ENCODE data around the gene TCF7L2.

Gene TCF7L2

GRCh38 chr10:112917681-112918080 lies 32.4 kb upstream of the TCF7L2 start:
- no peaks in the 10 kb centered on the region for H3K27me3 Mint-ChIP-seq (ENCODE audit: low read depth)
- no peaks in the 10 kb centered on the region for H3K36me3 Mint-ChIP-seq (ENCODE audit: low read depth)
- TF ChIP-seq, protein P1, sequence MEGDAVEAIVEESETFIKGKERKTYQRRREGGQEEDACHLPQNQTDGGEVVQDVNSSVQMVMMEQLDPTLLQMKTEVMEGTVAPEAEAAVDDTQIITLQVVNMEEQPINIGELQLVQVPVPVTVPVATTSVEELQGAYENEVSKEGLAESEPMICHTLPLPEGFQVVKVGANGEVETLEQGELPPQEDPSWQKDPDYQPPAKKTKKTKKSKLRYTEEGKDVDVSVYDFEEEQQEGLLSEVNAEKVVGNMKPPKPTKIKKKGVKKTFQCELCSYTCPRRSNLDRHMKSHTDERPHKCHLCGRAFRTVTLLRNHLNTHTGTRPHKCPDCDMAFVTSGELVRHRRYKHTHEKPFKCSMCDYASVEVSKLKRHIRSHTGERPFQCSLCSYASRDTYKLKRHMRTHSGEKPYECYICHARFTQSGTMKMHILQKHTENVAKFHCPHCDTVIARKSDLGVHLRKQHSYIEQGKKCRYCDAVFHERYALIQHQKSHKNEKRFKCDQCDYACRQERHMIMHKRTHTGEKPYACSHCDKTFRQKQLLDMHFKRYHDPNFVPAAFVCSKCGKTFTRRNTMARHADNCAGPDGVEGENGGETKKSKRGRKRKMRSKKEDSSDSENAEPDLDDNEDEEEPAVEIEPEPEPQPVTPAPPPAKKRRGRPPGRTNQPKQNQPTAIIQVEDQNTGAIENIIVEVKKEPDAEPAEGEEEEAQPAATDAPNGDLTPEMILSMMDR (IDR thresholded peaks at IDR 0.05; ENCODE audit: unreplicated experiment in 3 of 3): no peak
- peaks cover 24% of the 10 kb centered on the region for H3K4me1 Mint-ChIP-seq
- H3K27ac Mint-ChIP-seq: peak overlapping the region; percentile 40 to 81 (median 79)
- no peak overlapping the region for H3K4me3 Mint-ChIP-seq
- no peaks in the 10 kb centered on the region for H3K9me3 Mint-ChIP-seq

- no peaks in the 10 kb centered on the region for H3K9me3 Mint-ChIP-seq
- H3K27ac Mint-ChIP-seq: peak overlapping the region; percentile 15 to 79 (median 40)
- TF ChIP-seq, protein P1 (IDR thresholded peaks at IDR 0.05; ENCODE audit: unreplicated experiment in 3 of 3): no peak
- no peaks in the 10 kb centered on the region for H3K27me3 Mint-ChIP-seq (ENCODE audit: low read depth)
- H3K4me1 Mint-ChIP-seq: peaks cover 21% of the 10 kb centered on the region
- no peaks in the 10 kb centered on the region for H3K36me3 Mint-ChIP-seq (ENCODE audit: low read depth)
- H3K4me3 Mint-ChIP-seq: no peak overlapping the region
These were observed 31.3 kb upstream of the TCF7L2 start for GRCh38 chr10:112918771-112919170.

- H3K4me1 Mint-ChIP-seq: peaks cover 21% of the 10 kb centered on the region
- no peaks in the 10 kb centered on the region for H3K27me3 Mint-ChIP-seq (ENCODE audit: low read depth)
- no peak overlapping the region for H3K4me3 Mint-ChIP-seq
These were observed 30.3 kb upstream of the TCF7L2 start for GRCh38 chr10:112919721-112920120.

DNA sequence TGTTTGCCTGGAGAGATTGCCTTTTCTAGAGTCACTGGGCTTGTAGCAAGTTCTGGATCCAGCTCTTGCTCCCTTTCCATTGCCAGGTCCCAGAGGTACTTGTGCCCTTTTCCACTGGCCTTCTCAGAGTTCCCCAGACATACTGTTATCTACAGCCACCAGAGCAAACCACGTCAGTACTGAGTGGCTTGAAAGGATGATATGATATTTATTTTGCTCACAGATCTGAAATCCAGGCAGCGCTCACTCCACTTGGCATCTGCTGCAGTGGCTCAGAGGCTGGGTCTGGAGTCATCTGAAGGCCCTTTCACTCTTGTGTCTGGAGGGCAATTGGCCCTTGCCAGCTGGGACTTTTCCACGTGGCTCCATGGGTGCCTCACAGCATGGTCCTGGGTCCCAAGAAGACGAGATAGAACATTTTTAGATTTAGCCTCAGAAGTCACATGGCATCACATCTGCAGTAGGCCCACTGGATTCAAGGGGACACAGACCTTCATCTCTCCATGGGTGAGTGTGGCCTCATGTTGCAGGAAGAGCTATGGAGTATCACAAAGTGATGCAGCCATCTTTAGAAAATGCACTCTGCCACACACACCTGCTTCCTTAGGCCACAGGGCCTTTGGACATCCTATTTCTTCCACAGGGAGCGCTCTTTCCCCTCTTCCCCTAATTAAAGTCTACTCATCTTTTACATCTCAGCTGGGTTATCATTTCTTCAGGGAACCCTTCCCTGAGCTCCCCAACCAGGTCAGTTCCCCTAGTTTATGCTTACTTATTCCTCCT lies 22.9 kb upstream of the TCF7L2 start:
- Mint-ChIP-seq H3K27ac (no peak overlapping the region), H3K36me3 (ENCODE audit: low read depth) (peaks cover 10% of the 10 kb centered on the region), H3K9me3 (peaks cover 6% of the 10 kb centered on the region), H3K4me3 (no peak overlapping the region), H3K27me3 (ENCODE audit: low read depth) (peaks cover 4% of the 10 kb centered on the region), H3K4me1 (no peaks in the 10 kb centered on the region)
- TF ChIP-seq, protein P1 (IDR thresholded peaks at IDR 0.05; ENCODE audit: unreplicated experiment in 3 of 3): no peak

More at GRCh38 chr10:112919721-112920120, 30.3 kb upstream of the TCF7L2 start:
- Mint-ChIP-seq H3K9me3 (no peaks in the 10 kb centered on the region), H3K36me3 (ENCODE audit: low read depth) (no peaks in the 10 kb centered on the region), H3K27ac (no peak overlapping the region)
- TF ChIP-seq, protein P1 (IDR thresholded peaks at IDR 0.05; ENCODE audit: unreplicated experiment in 3 of 3): no peak

- peaks cover 10% of the 10 kb centered on the region for H3K36me3 Mint-ChIP-seq (ENCODE audit: low read depth)
- no peak overlapping the region for H3K4me3 Mint-ChIP-seq
- H3K27ac Mint-ChIP-seq: no peak overlapping the region
- peaks cover 6% of the 10 kb centered on the region for H3K9me3 Mint-ChIP-seq
- H3K27me3 Mint-ChIP-seq (ENCODE audit: low read depth): peaks cover 4% of the 10 kb centered on the region
- TF ChIP-seq, protein P1 (IDR thresholded peaks at IDR 0.05; ENCODE audit: unreplicated experiment in 3 of 3): no peak
- no peaks in the 10 kb centered on the region for H3K4me1 Mint-ChIP-seq
These were observed 22.1 kb upstream of the TCF7L2 start for GRCh38 chr10:112927980-112928379.

DNA sequence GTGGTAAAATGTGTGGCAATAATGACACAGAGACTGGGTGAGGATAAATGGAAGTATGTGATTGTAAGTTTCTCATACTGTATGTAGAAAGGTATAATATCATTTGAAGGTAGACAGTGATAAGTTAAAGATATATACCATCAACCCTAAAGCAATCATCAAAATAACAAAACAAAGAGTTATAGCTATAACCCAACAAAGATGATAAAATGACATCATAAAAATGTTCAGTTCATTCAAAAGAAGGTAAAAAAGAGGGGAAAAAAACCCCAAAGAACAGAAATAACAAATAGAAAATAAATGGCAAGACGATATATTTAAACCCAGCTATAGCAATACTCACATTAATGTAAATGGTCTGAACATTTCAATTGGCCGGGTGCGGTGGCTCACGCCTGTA lies 17.4 kb upstream of the TCF7L2 start:
- H3K9me3 Mint-ChIP-seq: peaks cover 6% of the 10 kb centered on the region
- no peaks in the 10 kb centered on the region for H3K4me1 Mint-ChIP-seq
- TF ChIP-seq, protein P1 (IDR thresholded peaks at IDR 0.05; ENCODE audit: unreplicated experiment in 3 of 3): no peak
- no peaks in the 10 kb centered on the region for H3K27me3 Mint-ChIP-seq (ENCODE audit: low read depth)
- no peak overlapping the region for H3K27ac Mint-ChIP-seq
- no peak overlapping the region for H3K4me3 Mint-ChIP-seq
- H3K36me3 Mint-ChIP-seq (ENCODE audit: low read depth): peaks cover 10% of the 10 kb centered on the region

Data from nephron (organoid).